Cardiac muscle cell (in vitro differentiated cells and primary cell): ENCODE data around the gene ALDOB. TPM values are rescaled to one million over a fixed set of nuclear protein-coding genes. Genes with fewer than 3 reads are reported as not detected.

Source experiments
- DNase-seq, 2 donors: peaks; one replicate each; pipeline versions ENCODE4 v3.0.0 to v3.0.0-alpha.2; 2010 to 2017; ENCODE audit warnings: low read depth in 1 of 2, low spot score in 1 of 2
- H3K27ac ChIP-seq: fragments of 200-600 bp; sonication (generic); 2 replicates; pipeline ENCODE4 v1.5.1; 2016
- H3K27me3 ChIP-seq: fragments of 200-600 bp; sonication (generic); 2 replicates; pipeline ENCODE4 v1.6.0; 2016; ENCODE audit warnings: control low read depth
- H3K36me3 ChIP-seq: fragments of 200-600 bp; sonication (generic); 2 replicates; pipeline ENCODE4 v1.5.1; 2016; ENCODE audit warnings: control low read depth
- H3K4me1 ChIP-seq: fragments of 200-600 bp; sonication (generic); 2 replicates; pipeline ENCODE4 v1.8.1; 2017; ENCODE audit warnings: low read depth, mild to moderate bottlenecking, mixed run types
- H3K4me3 ChIP-seq: fragments of 200-600 bp; sonication (generic); 2 replicates; pipeline ENCODE4 v1.5.1; 2016; ENCODE audit warnings: mild to moderate bottlenecking
- H3K9me3 ChIP-seq: fragments of 200-600 bp; sonication (generic); 2 replicates; pipeline ENCODE4 v1.5.1; 2017; ENCODE audit warnings: low read depth, mild to moderate bottlenecking, control low read depth
- CTCF ChIP-seq: IDR thresholded peaks from 2 replicates; pipeline ENCODE4 v1.5.1; 2012; ENCODE audit warnings: low read depth, mild to moderate bottlenecking, low read length
- polyA plus RNA-seq: library from polyadenylated mRNA; unstranded; fragments of >200 nt; fragmentation: Nextera tagmentation; extraction: Ambion mirVana; gene quantifications from 2 replicates; pipeline ENCODE4 v1.2.1, GENCODE V29; 2016
- total RNA-seq: library from RNA; depleted of rRNA; stranded (reverse); fragments of >200 nt; gene quantifications from 2 replicates; pipeline ENCODE4 v1.2.3, GENCODE V29; 2016

The ALDOB gene
- total and polyA plus RNA-seq, 2 experiments from 2014 or later, result 0.26 TPM; not detected in 1

DNA sequence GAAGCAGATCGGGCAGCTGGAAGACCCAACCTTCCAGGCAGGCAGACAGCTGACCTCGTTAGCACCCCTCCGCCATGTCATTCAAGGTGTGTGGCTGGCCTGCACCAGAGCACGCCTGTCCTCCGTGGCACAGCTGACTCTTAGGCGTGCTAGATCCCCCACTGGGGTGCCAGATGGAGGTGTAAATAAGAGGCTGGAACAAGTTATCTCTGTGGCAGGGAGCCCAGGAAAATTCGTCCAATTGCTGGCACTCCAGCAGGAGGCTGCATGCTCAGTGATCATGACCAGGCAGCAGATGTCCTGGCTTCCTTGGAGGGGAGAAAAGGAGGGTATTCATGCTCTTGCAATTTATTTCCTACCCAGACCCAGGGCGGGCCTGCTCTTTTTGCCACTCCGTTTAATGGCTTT, 7.8 kb upstream of the ALDOB start:
- no peak for DNase-seq
- Histone ChIP-seq H3K27me3 (no peaks in the 10 kb centered on the region), H3K9me3 (no peaks in the 10 kb centered on the region), H3K27ac (no peak overlapping the region), H3K4me3 (no peak overlapping the region), H3K4me1 (no peaks in the 10 kb centered on the region), H3K36me3 (no peaks in the 10 kb centered on the region)
- TF ChIP-seq CTCF, result no peak

DNA sequence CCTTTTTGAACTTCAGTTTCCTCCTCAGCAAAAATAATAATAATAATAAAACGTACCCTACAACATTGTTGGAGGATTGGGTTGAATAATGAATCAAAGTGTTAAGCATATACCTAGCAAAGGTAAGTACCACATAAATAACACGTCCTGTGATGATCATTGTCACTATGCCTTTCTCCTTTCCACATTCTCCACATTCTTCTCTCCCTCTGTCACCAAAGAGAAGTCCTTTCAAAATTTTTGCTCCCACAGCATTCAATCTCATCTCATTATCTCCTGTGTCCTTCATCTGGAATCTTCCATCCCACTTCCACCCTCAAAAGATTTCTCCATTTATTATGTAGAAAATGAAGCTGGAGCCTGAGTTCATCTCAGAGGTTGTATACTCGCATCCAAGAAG, 7.2 kb upstream of the ALDOB start:
- Histone ChIP-seq H3K9me3 (no peaks in the 10 kb centered on the region), H3K36me3 (no peaks in the 10 kb centered on the region), H3K27ac (no peak overlapping the region)

GRCh38 chr9:101442318-101442717, 6.7 kb upstream of the ALDOB start:
- no peak overlapping the region for H3K4me3 ChIP-seq
- TF ChIP-seq CTCF, result no peak
- DNase-seq, result no peak

More for the DNA sequence above, 7.2 kb upstream of the ALDOB start:
- no peak for TF ChIP-seq CTCF
- Histone ChIP-seq H3K4me1 (no peaks in the 10 kb centered on the region), H3K27me3 (no peaks in the 10 kb centered on the region), H3K4me3 (no peak overlapping the region)
- DNase-seq, result no peak

DNA sequence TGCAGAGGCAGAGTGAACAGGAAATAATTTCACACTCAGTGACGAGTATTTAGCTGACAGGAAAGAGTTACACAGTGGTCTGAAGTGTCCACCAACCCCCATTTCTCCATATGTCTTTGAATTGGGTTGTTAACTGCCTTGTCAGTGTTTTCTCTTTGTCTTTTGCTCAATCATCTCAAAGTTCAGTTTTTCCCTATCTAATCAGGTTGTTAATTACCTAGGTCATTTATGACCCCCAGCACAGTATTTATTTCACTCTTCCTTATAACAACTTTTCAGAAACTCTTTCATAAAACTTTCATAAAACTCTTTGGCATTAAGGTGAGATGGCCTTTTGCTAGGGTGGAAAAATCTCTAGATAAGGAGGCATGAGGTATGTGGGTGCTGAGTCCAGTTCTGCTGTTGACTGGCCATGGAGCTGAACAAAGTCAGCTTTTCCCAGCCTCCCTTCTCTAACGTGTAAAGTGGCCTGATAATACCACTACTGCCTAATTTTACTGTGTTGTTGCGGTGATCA, 5.2 kb upstream of the ALDOB start:
- no peaks in the 10 kb centered on the region for H3K9me3 ChIP-seq
- no peak overlapping the region for H3K4me3 ChIP-seq
- no peaks in the 10 kb centered on the region for H3K4me1 ChIP-seq
- H3K27me3 ChIP-seq, result no peaks in the 10 kb centered on the region
- DNase-seq, result no peak
- TF ChIP-seq CTCF, result no peak
- H3K36me3 ChIP-seq, result no peaks in the 10 kb centered on the region
- H3K27ac ChIP-seq, result no peak overlapping the region

More at GRCh38 chr9:101442318-101442717, 6.7 kb upstream of the ALDOB start:
- Histone ChIP-seq H3K36me3 (no peaks in the 10 kb centered on the region), H3K27ac (no peak overlapping the region), H3K4me1 (no peaks in the 10 kb centered on the region), H3K9me3 (no peaks in the 10 kb centered on the region), H3K27me3 (no peaks in the 10 kb centered on the region)

DNA sequence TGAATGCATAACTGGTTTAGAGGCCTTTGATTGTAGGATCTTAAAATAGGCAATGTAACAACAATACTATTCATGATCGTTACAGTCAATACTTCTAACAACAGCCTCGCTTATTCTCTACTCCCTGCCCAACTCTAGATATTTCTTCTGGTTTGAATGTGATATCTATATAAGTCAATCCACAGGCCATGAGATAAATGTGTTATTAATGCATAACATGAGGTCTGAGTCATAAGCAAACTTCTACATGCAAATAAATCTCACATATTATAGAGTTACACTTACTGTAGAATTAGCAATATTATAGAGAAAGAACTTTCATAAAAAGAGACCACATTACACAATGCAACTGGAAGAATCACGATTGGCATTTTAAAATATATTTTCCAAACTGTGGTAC, 2.9 kb upstream of the ALDOB start:
- H3K9me3 ChIP-seq, result no peaks in the 10 kb centered on the region
- H3K4me1 ChIP-seq, result no peaks in the 10 kb centered on the region
- H3K27ac ChIP-seq, result no peak overlapping the region
- DNase-seq, result no peak
- no peak overlapping the region for H3K4me3 ChIP-seq
- H3K27me3 ChIP-seq, result no peaks in the 10 kb centered on the region
- no peak for TF ChIP-seq CTCF
- H3K36me3 ChIP-seq, result no peaks in the 10 kb centered on the region
